PFSK-1 (cell line): ENCODE data around the gene YWHAB.

ENCODE experiments used
- FOXP2 ChIP-seq: optimal IDR thresholded peaks from 2 replicates; pipeline ENCODE3; 2011; ENCODE audit warnings: borderline replicate concordance, control low read depth, inconsistent platforms; ENCODE audit not compliant: insufficient read depth; ENCODE audit errors: extremely low read length, extremely low read depth
- POLR2AphosphoS5 ChIP-seq: IDR thresholded peaks from 2 replicates; pipeline ENCODE4 v1.6.1; 2012; ENCODE audit warnings: low read depth, mild to moderate bottlenecking, control low read depth, low read length, moderate library complexity
- SIN3A ChIP-seq: IDR thresholded peaks from 2 replicates; pipeline ENCODE4 v1.6.1; 2012; ENCODE audit warnings: mild to moderate bottlenecking, low read length, moderate library complexity, borderline replicate concordance; ENCODE audit not compliant: insufficient read depth
- TAF1 ChIP-seq: IDR thresholded peaks from 2 replicates; pipeline ENCODE4 v1.6.1; 2012; ENCODE audit warnings: low read length, control low read depth, borderline replicate concordance; ENCODE audit not compliant: insufficient read depth
- TF ChIP-seq, protein P1 (sequence below), 2 experiments: IDR thresholded peaks; 2 replicates each; pipeline versions ENCODE4 v1.6.1 to v1.8.0; 2011 to 2012; ENCODE audit warnings: low read depth in 2 of 2, low read length in 2 of 2, control low read depth in 1 of 2, inconsistent platforms in 1 of 2, mild to moderate bottlenecking in 1 of 2, moderate library complexity in 1 of 2; ENCODE audit not compliant: insufficient read depth in 1 of 2

The YWHAB gene

DNA sequence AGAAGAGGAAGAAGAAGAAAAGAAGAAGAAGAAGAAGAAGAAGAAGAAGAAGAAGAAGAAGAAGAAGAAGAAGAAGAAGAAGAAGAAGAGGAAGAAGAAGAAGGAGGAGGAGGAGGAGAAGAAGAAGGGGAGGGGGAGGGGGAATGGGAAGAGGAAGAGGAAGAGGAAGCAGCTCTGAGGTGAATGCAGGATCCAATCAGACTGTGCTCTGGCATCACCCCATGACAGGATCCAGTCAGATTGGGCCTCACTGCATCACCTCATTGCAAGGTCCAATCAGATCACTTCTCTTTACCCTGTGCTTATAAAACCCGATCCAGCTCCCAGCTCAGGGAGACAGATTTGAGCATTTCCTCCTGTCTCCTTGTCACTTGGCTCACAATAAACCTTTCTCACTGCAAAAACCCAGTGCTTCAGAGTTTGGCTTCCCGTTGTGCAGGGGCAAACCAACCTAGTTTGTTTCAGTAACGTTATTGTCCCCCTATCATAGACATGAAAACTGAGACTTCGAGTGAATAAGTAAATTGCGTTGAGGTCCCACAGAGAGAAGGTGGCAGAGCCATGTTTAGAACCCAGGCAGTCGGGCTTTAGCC, 28.6 kb upstream of the YWHAB start:
- TF ChIP-seq, protein P1, sequence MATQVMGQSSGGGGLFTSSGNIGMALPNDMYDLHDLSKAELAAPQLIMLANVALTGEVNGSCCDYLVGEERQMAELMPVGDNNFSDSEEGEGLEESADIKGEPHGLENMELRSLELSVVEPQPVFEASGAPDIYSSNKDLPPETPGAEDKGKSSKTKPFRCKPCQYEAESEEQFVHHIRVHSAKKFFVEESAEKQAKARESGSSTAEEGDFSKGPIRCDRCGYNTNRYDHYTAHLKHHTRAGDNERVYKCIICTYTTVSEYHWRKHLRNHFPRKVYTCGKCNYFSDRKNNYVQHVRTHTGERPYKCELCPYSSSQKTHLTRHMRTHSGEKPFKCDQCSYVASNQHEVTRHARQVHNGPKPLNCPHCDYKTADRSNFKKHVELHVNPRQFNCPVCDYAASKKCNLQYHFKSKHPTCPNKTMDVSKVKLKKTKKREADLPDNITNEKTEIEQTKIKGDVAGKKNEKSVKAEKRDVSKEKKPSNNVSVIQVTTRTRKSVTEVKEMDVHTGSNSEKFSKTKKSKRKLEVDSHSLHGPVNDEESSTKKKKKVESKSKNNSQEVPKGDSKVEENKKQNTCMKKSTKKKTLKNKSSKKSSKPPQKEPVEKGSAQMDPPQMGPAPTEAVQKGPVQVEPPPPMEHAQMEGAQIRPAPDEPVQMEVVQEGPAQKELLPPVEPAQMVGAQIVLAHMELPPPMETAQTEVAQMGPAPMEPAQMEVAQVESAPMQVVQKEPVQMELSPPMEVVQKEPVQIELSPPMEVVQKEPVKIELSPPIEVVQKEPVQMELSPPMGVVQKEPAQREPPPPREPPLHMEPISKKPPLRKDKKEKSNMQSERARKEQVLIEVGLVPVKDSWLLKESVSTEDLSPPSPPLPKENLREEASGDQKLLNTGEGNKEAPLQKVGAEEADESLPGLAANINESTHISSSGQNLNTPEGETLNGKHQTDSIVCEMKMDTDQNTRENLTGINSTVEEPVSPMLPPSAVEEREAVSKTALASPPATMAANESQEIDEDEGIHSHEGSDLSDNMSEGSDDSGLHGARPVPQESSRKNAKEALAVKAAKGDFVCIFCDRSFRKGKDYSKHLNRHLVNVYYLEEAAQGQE (IDR thresholded peaks at IDR 0.05; ENCODE audit: insufficient read depth in 1 of 2, low read depth in 2 of 2, low read length in 2 of 2): no peak
- TF ChIP-seq TAF1: no peak

DNA sequence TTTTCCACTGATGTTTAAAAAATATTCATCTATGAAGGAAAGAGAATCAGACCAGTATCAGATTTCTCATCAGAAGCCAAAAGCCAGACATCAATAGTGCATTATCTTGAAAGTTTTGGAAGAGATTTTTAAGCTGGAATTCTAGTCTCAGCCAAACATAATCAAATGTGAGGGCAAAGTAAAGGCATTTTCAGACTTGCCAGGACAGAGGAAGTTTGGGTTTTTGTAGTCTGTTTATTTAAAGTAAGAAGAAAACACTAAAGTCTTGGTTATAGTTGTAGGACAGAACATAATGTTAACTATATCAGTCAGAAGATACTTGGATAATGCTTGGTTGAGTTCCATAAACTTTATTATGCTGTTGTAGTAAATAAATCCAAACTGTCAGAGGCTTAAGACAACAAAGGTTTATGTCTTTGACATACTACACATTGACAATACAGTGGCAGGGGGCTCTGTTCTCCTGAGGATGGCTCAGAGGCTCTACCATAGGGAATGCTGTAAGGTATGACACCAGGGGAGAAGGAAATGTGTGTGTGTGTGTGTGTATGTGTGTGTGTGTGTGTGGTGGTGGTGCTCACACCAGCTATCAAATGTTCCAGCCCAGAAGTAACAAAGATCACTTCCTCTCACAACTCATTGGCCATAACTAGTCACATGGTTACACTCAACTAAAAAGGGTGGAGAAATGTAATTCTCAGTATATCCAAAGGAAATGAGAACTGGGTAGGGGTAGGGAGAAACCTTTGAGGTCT, 26.7 kb upstream of the YWHAB start:
- no peak for TF ChIP-seq POLR2AphosphoS5
- TF ChIP-seq, protein P1 (IDR thresholded peaks at IDR 0.05; ENCODE audit: insufficient read depth in 1 of 2, low read depth in 2 of 2, low read length in 2 of 2): no peak
- no peak for TF ChIP-seq SIN3A
- TF ChIP-seq TAF1: no peak
- no peak for TF ChIP-seq FOXP2

DNA sequence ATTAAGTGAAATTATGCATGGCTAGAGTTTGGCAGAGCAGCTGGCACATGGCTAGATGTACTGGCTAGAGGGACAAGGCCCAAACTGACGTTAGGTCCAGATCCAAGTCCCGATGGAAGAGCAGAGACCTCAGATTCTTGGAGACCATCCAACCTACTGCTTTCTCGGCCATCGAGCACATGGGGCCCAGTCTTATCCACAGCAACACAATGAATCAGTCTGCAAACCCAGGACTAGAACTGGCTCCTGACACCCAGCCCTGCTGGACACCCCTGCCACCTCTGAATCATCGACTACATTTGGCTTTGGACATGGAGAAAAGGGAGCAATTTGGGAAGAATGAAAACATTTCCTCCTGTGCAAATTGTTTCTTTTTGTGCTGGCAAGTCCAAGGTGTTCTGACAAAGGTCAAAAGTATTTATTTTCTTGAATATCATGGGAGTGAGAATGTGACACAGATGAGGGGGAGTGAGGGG, 23.9 kb upstream of the YWHAB start:
- no peak for TF ChIP-seq SIN3A

DNA sequence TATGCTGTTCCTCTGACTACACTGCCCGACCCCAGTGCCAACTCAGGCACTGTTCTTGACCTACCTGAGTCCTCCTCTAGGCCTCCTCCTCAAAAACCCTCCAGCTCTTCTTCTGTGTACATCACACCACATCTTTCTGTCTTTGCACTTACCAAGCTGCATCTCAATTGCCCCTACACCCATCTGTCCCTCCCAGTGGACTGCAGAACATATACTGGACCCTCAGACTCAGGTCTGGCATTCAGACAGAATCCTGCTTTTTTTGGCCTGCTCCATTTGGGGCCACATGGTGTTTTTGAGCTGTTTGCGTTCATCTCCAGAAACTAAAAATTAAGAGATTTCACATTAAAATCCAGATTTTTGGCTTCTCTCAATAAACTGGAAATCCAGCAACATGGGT, 23.2 kb upstream of the YWHAB start:
- TF ChIP-seq POLR2AphosphoS5 (no peak), FOXP2 (no peak), TAF1 (no peak), SIN3A (no peak)
- TF ChIP-seq, protein P1 (IDR thresholded peaks at IDR 0.05; ENCODE audit: insufficient read depth in 1 of 2, low read depth in 2 of 2, low read length in 2 of 2): no peak

DNA sequence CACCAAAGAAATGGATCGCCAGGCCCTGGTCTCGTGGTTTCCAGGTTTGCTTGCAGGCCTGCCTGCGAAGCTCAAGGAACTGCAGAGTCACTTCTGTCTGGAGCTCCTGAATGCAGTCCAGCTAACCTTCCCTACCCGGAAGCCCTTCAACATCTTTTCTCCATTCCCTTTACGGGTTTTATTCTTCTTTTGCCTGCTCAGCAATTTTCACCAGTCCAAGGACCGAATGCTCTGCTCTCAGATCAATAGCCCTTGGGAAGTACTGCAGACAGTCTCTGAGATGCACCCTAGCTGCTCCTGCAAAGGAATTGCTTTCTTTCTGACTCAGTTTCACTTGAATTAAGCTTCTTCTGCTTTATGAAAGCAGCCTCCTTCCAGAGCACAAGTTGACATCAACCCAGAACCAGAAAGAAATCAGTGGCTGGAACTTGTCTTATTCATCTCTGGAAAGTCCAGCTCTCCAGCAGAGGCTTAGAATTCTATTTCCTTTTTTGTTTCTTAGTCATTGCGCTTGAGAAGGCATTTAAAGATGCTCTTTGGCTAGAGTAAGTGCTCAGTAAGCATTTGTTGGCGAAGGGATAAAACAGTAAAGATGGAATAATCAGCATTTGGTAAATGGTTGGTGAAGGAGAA, 18.7 kb upstream of the YWHAB start:
- no peak for TF ChIP-seq TAF1
- TF ChIP-seq SIN3A: no peak
- no peak for TF ChIP-seq POLR2AphosphoS5
- TF ChIP-seq, protein P1 (IDR thresholded peaks at IDR 0.05; ENCODE audit: insufficient read depth in 1 of 2, low read depth in 2 of 2, low read length in 2 of 2): no peak
- no peak for TF ChIP-seq FOXP2
